ENCODE measurements around the gene ATRN.

- no peak for TF ChIP-seq ZFX (IDR thresholded peaks at IDR 0.05)
- no peak for TF ChIP-seq CTCF (conservative IDR thresholded peaks at IDR 0.05)
Observed at GRCh38 chr20:3674995-3675900, 204.4 kb downstream of the ATRN start.

Data from C4-2B (cell line).